Effector memory CD4-positive, alpha-beta T cell (primary cell): ENCODE data around the gene BTRC.

Experiments used
- DNase-seq, 3 donors: peaks; one replicate each; pipeline ENCODE4 v3.0.0-alpha.2; 2020
- H3K27ac ChIP-seq: 2 replicates; pipeline ENCODE4 v1.7.0; 2013; ENCODE audit warnings: mild to moderate bottlenecking, low read length, moderate library complexity; ENCODE audit not compliant: insufficient read depth, poor library complexity, severe bottlenecking
- H3K27me3 ChIP-seq: replicated peaks from 2 replicates; pipeline ENCODE4 v1.7.0; 2013; ENCODE audit warnings: mild to moderate bottlenecking, low read length; ENCODE audit not compliant: insufficient read depth, control insufficient read depth, poor library complexity, severe bottlenecking
- H3K36me3 ChIP-seq: 2 replicates; pipeline ENCODE4 v1.7.0; 2013; ENCODE audit warnings: mild to moderate bottlenecking, low read length, moderate library complexity; ENCODE audit not compliant: control insufficient read depth, insufficient read depth
- H3K4me1 ChIP-seq: 2 replicates; pipeline ENCODE4 v1.7.0; 2013; ENCODE audit warnings: low read length, mild to moderate bottlenecking; ENCODE audit not compliant: control insufficient read depth, insufficient read depth, poor library complexity, severe bottlenecking
- H3K4me3 ChIP-seq: 2 replicates; pipeline ENCODE4 v1.7.0; 2013; ENCODE audit warnings: low read length, low read depth, mild to moderate bottlenecking; ENCODE audit not compliant: insufficient read depth, poor library complexity, severe bottlenecking
- H3K9me3 ChIP-seq: 2 replicates; pipeline ENCODE4 v1.7.0; 2013; ENCODE audit warnings: mild to moderate bottlenecking, low read length, moderate library complexity; ENCODE audit not compliant: control insufficient read depth

The BTRC gene

GRCh38 chr10:101451261-101451660 lies 97.3 kb downstream of the BTRC start:
- Histone ChIP-seq H3K27me3 (no peaks in the 10 kb centered on the region), H3K27ac (no peak overlapping the region), H3K36me3 (no peaks in the 10 kb centered on the region), H3K4me1 (peaks cover 13% of the 10 kb centered on the region), H3K4me3 (no peak overlapping the region), H3K9me3 (no peaks in the 10 kb centered on the region)
- DNase-seq: no peak

GRCh38 chr10:101451667-101452069 lies 97.7 kb downstream of the BTRC start:
- no peaks in the 10 kb centered on the region for H3K9me3 ChIP-seq
- H3K36me3 ChIP-seq: no peaks in the 10 kb centered on the region
- DNase-seq: no peak
- H3K4me1 ChIP-seq: peaks cover 13% of the 10 kb centered on the region
- no peaks in the 10 kb centered on the region for H3K27me3 ChIP-seq
- no peak overlapping the region for H3K4me3 ChIP-seq
- no peak overlapping the region for H3K27ac ChIP-seq

- H3K36me3 ChIP-seq: no peaks in the 10 kb centered on the region
- no peaks in the 10 kb centered on the region for H3K27me3 ChIP-seq
- no peak for DNase-seq
- no peak overlapping the region for H3K4me3 ChIP-seq
- H3K4me1 ChIP-seq: peaks cover 13% of the 10 kb centered on the region
- H3K27ac ChIP-seq: no peak overlapping the region
- no peaks in the 10 kb centered on the region for H3K9me3 ChIP-seq
These were observed 98.2 kb downstream of the BTRC start for GRCh38 chr10:101452176-101452575.

GRCh38 chr10:101452593-101452992 lies 98.6 kb downstream of the BTRC start:
- H3K9me3 ChIP-seq: no peaks in the 10 kb centered on the region

GRCh38 chr10:101453318-101453717 lies 99.4 kb downstream of the BTRC start:
- no peak overlapping the region for H3K4me3 ChIP-seq
- H3K4me1 ChIP-seq: peaks cover 13% of the 10 kb centered on the region
- H3K9me3 ChIP-seq: no peaks in the 10 kb centered on the region
- no peak for DNase-seq
- no peaks in the 10 kb centered on the region for H3K36me3 ChIP-seq
- H3K27ac ChIP-seq: no peak overlapping the region
- no peaks in the 10 kb centered on the region for H3K27me3 ChIP-seq

More at GRCh38 chr10:101452593-101452992, 98.6 kb downstream of the BTRC start:
- no peak for DNase-seq
- no peaks in the 10 kb centered on the region for H3K36me3 ChIP-seq
- no peak overlapping the region for H3K4me3 ChIP-seq
- H3K4me1 ChIP-seq: peaks cover 13% of the 10 kb centered on the region
- no peak overlapping the region for H3K27ac ChIP-seq
- no peaks in the 10 kb centered on the region for H3K27me3 ChIP-seq

DNA sequence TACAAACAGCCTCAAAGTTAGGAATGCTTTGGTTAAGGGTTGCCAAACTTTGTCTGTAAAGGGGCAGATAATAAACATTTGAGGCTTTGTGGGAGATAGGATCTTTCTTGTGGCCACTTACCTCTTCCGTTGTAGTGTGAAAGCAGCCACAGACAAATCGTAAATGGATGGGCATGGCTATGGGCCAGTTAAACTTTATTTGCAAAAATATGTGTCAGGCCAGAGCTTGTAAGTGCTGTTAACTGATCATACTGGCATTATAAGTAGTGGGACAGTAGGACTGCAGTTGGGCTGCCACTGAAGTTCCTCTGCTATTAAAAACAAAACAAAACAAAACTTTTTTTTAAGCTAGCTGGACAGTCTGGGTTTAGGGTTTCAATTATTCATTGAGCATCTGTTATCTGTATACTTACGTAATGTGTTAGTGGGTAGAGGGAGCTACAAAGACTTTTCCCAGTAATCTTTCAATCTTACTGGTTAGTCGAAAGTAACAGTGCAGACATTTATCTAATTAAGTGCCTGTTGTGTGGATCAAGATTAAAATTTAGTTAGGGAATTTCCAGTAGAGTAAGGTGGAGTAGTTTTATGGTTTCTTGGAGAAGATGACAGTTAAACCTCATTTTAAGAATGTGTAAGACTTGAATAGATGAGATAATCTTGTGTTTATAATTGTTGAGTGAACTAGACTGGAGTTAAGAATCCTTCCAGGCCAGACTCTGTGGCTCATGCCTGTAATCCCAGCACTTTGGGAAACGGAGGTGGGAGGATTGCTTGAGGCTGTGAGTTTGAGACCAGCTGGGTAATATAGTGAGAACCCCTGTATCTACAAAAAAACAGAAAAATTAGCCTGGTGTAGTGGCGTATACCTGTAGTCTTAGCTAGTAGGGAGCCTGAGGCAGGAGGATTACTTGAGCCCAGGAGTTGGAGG lies 100.1 kb downstream of the BTRC start:
- H3K4me1 ChIP-seq: peaks cover 13% of the 10 kb centered on the region
- no peaks in the 10 kb centered on the region for H3K27me3 ChIP-seq
- no peak overlapping the region for H3K4me3 ChIP-seq
- H3K36me3 ChIP-seq: no peaks in the 10 kb centered on the region
- no peak overlapping the region for H3K27ac ChIP-seq
- no peak for DNase-seq
- no peaks in the 10 kb centered on the region for H3K9me3 ChIP-seq

DNA sequence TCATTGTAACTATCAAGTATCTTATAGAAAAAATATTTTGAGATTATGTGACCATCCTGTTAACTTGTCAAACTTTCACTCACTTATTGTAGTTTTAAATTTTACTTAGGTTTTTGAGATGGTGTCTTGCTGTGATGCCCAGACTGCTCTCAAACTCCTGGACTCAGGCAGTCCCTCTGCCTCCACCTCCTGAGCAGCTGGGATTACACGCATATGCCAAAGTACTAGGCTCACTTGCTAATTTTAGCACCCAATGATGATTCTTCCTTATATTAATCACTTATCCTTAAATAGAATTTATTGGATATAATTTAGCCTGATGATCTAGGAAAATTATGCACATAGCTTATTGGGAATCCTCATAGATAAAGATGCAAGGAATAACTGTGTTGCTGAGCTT lies 104.9 kb downstream of the BTRC start:
- H3K4me1 ChIP-seq: no peaks in the 10 kb centered on the region
- H3K9me3 ChIP-seq: no peaks in the 10 kb centered on the region
- H3K4me3 ChIP-seq: no peak overlapping the region
- DNase-seq: no peak
- peaks cover 4% of the 10 kb centered on the region for H3K36me3 ChIP-seq
- H3K27ac ChIP-seq: no peak overlapping the region
- H3K27me3 ChIP-seq: no peaks in the 10 kb centered on the region

- Histone ChIP-seq H3K36me3 (peaks cover 4% of the 10 kb centered on the region), H3K4me3 (no peak overlapping the region), H3K4me1 (no peaks in the 10 kb centered on the region), H3K27ac (no peak overlapping the region), H3K27me3 (no peaks in the 10 kb centered on the region), H3K9me3 (no peaks in the 10 kb centered on the region)
- DNase-seq: no peak
These were observed 110.1 kb downstream of the BTRC start for GRCh38 chr10:101464082-101464481.

DNA sequence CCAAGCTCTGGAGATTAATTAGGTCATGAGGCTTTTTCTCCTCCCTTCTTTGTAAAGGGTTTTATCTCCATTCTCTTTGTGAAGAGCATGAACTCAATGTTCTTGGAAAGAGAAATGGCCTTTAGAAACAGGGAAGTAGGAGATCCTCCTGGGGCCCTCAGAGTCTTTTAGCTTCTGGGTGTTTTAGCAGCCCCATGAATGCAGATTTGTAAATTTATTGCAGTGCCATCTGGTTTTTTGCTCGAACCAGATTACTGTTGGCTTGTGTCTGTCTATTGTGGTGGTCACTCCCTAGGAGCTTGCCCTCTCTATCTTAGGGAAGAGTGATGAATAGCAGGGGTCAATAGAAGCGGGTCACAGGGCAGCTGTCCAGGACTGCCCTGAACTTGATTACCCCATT lies 110.6 kb downstream of the BTRC start:
- peaks cover 4% of the 10 kb centered on the region for H3K36me3 ChIP-seq
- H3K9me3 ChIP-seq: no peaks in the 10 kb centered on the region
- no peak for DNase-seq
- no peaks in the 10 kb centered on the region for H3K27me3 ChIP-seq
- H3K27ac ChIP-seq: no peak overlapping the region
- H3K4me1 ChIP-seq: no peaks in the 10 kb centered on the region
- no peak overlapping the region for H3K4me3 ChIP-seq

DNA sequence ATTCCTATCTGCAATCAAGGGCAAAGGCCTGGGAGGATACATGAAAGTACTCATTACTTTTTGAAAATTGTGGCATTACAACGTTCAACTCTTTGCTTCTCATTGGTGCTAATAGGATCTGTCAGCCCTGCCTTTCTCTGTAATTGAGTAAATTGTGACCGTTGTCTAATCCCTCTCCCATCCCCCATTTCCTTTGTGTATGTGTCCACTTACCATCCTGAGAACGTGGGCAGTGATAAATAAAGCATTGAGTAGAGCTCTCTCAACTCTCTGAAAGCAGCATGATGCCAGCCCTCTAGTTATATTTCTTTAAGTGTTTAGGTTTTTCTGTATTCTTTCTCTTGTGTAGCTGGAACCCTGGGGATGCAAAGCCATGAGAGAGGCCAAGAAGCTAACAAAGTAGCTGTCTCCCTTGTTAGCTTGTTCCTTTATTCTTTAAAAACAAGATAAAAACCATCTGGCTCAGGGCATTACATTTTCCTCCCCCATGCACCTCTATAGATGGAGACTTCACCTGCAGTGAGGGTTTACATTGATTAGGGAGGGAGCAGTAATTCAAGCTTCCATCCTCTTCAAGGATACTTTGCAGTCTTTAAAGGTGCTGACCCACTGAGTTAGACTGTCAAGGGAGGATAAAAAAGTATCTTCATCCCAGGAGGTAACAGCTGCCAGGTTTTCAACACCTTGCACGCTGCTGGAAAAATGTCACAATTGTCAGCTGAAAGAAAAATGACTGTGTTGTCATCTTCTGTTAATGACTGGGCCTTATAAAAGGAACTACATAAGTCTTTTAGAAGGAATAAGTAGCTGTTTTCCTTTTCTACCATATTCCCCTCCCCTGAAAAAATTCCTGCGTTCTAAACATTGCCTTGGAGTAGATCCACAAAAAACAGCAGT lies 112.3 kb downstream of the BTRC start:
- H3K27me3 ChIP-seq: no peaks in the 10 kb centered on the region
- H3K27ac ChIP-seq: no peak overlapping the region
- DNase-seq: no peak
- H3K4me3 ChIP-seq: no peak overlapping the region
- H3K9me3 ChIP-seq: no peaks in the 10 kb centered on the region
- peaks cover 4% of the 10 kb centered on the region for H3K36me3 ChIP-seq
- H3K4me1 ChIP-seq: no peaks in the 10 kb centered on the region
